ENCODE results near the gene TMEM204.

The TMEM204 gene

DNA sequence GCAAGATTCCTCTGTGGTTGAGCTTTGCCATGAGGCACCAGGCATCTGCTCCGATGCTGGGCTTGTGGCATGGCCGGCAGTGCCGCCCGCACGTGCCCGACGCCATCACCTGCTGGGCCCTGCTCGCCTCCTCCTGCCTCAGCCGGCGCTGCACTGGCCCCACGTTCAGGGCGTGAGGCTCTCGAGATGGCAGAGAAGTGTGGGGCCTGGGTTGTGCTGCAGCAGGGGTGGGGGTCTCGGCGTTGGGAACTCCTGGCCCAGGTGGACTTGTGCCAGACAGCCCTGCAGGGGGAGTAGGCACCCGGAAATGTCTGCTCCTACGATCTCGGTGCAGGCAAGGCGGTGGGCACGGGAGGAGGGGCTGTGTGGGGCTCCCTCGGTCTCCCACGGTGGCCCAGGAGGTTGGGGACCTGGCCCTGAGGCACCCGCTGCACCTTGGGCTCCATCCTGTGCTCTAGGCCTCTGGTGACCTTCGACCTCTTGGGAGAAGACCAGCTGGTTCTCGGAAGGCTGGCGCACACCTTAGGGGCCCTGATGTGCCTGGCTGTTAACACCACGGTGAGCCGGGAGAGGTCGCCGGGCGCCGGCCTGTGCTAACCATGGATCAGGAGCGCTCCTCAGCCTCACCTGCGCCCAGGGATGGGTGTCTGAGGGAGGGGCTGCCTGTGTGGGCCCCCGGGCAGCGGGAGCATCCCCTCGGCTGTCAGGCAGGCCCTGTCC lies 26.8 kb upstream of the TMEM204 start:
- no peak for TF ChIP-seq ZBTB7A (IDR thresholded peaks at IDR 0.05; ENCODE audit: low read depth)
- no peak for TF ChIP-seq TAF1 (IDR thresholded peaks at IDR 0.05; ENCODE audit: low read depth)
- no peak for TF ChIP-seq EP300 (IDR thresholded peaks at IDR 0.05; ENCODE audit: borderline replicate concordance)
- no peak for TF ChIP-seq NFIC (IDR thresholded peaks at IDR 0.05)
- no peak for TF ChIP-seq RAD21 (IDR thresholded peaks at IDR 0.05; ENCODE audit: low read depth)
- TF ChIP-seq YY1 (IDR thresholded peaks at IDR 0.05; ENCODE audit: low read depth), result no peak
- TF ChIP-seq TCF12 (IDR thresholded peaks at IDR 0.05; ENCODE audit: low read depth), result no peak
- TF ChIP-seq FOXM1 (IDR thresholded peaks at IDR 0.05; ENCODE audit: borderline replicate concordance, low read depth), result no peak
- TF ChIP-seq, protein P1, sequence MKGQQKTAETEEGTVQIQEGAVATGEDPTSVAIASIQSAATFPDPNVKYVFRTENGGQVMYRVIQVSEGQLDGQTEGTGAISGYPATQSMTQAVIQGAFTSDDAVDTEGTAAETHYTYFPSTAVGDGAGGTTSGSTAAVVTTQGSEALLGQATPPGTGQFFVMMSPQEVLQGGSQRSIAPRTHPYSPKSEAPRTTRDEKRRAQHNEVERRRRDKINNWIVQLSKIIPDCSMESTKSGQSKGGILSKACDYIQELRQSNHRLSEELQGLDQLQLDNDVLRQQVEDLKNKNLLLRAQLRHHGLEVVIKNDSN (IDR thresholded peaks at IDR 0.05), result no peak
- no peak for TF ChIP-seq EGR1 (IDR thresholded peaks at IDR 0.05)
- no peak for TF ChIP-seq TEAD4 (IDR thresholded peaks at IDR 0.05)
- TF ChIP-seq CEBPB (IDR thresholded peaks at IDR 0.05), result no peak
- TF ChIP-seq, protein P2, sequence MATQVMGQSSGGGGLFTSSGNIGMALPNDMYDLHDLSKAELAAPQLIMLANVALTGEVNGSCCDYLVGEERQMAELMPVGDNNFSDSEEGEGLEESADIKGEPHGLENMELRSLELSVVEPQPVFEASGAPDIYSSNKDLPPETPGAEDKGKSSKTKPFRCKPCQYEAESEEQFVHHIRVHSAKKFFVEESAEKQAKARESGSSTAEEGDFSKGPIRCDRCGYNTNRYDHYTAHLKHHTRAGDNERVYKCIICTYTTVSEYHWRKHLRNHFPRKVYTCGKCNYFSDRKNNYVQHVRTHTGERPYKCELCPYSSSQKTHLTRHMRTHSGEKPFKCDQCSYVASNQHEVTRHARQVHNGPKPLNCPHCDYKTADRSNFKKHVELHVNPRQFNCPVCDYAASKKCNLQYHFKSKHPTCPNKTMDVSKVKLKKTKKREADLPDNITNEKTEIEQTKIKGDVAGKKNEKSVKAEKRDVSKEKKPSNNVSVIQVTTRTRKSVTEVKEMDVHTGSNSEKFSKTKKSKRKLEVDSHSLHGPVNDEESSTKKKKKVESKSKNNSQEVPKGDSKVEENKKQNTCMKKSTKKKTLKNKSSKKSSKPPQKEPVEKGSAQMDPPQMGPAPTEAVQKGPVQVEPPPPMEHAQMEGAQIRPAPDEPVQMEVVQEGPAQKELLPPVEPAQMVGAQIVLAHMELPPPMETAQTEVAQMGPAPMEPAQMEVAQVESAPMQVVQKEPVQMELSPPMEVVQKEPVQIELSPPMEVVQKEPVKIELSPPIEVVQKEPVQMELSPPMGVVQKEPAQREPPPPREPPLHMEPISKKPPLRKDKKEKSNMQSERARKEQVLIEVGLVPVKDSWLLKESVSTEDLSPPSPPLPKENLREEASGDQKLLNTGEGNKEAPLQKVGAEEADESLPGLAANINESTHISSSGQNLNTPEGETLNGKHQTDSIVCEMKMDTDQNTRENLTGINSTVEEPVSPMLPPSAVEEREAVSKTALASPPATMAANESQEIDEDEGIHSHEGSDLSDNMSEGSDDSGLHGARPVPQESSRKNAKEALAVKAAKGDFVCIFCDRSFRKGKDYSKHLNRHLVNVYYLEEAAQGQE (IDR thresholded peaks at IDR 0.05; ENCODE audit: low read depth), result no peak
- TF ChIP-seq, protein P3, sequence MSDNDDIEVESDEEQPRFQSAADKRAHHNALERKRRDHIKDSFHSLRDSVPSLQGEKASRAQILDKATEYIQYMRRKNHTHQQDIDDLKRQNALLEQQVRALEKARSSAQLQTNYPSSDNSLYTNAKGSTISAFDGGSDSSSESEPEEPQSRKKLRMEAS (IDR thresholded peaks at IDR 0.05), result no peak
- no peak for TF ChIP-seq CREB1 (IDR thresholded peaks at IDR 0.05; ENCODE audit: low read depth)

DNA sequence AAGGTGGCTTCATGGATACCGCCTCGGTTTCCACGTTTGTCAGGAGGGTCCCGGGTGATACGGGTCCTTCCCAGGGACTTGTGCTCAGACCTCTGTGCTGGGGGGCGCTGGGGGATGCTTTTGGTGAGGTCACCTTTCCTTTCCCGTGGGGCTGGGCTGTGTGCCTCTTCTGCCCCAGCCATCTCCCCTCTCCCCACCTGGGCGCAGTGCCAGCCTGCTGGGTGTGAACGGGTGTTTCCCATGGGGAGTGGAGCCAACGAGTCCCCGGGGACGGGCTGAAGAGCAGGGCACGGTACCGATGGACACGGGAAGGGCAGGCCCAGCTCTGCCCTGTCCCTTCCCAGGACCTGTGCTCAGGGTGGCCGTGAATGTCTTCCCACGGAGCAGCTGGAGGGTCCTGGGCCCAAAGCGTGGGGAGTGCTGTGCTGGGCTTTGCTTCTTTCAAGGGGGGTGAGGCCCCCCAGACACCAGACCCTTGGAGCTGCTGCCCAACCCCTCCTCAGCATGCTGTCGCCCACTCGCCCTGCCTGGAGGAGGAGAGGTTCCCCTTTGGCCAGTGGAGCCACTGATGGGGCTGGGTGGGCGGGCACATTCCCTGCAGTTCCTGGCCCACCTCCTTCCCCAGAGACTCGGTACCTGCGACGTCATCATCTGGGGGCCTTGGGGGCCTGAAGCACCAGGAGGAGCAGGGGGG lies 24.8 kb upstream of the TMEM204 start:
- TF ChIP-seq, protein P3 (IDR thresholded peaks at IDR 0.05), result no peak
- no peak for TF ChIP-seq RAD21 (IDR thresholded peaks at IDR 0.05; ENCODE audit: low read depth)
- no peak for TF ChIP-seq NFIC (IDR thresholded peaks at IDR 0.05)
- TF ChIP-seq, protein P1 (IDR thresholded peaks at IDR 0.05), result no peak
- TF ChIP-seq ZBTB7A (IDR thresholded peaks at IDR 0.05; ENCODE audit: low read depth), result no peak
- TF ChIP-seq, protein P2 (IDR thresholded peaks at IDR 0.05; ENCODE audit: low read depth), result no peak
- TF ChIP-seq CREB1 (IDR thresholded peaks at IDR 0.05; ENCODE audit: low read depth), result no peak
- no peak for TF ChIP-seq CEBPB (IDR thresholded peaks at IDR 0.05)
- no peak for TF ChIP-seq FOXM1 (IDR thresholded peaks at IDR 0.05; ENCODE audit: borderline replicate concordance, low read depth)
- no peak for TF ChIP-seq EP300 (IDR thresholded peaks at IDR 0.05; ENCODE audit: borderline replicate concordance)
- no peak for TF ChIP-seq TEAD4 (IDR thresholded peaks at IDR 0.05)
- no peak for TF ChIP-seq YY1 (IDR thresholded peaks at IDR 0.05; ENCODE audit: low read depth)
- no peak for TF ChIP-seq EGR1 (IDR thresholded peaks at IDR 0.05)
- TF ChIP-seq TAF1 (IDR thresholded peaks at IDR 0.05; ENCODE audit: low read depth), result no peak
- TF ChIP-seq TCF12 (IDR thresholded peaks at IDR 0.05; ENCODE audit: low read depth), result no peak

DNA sequence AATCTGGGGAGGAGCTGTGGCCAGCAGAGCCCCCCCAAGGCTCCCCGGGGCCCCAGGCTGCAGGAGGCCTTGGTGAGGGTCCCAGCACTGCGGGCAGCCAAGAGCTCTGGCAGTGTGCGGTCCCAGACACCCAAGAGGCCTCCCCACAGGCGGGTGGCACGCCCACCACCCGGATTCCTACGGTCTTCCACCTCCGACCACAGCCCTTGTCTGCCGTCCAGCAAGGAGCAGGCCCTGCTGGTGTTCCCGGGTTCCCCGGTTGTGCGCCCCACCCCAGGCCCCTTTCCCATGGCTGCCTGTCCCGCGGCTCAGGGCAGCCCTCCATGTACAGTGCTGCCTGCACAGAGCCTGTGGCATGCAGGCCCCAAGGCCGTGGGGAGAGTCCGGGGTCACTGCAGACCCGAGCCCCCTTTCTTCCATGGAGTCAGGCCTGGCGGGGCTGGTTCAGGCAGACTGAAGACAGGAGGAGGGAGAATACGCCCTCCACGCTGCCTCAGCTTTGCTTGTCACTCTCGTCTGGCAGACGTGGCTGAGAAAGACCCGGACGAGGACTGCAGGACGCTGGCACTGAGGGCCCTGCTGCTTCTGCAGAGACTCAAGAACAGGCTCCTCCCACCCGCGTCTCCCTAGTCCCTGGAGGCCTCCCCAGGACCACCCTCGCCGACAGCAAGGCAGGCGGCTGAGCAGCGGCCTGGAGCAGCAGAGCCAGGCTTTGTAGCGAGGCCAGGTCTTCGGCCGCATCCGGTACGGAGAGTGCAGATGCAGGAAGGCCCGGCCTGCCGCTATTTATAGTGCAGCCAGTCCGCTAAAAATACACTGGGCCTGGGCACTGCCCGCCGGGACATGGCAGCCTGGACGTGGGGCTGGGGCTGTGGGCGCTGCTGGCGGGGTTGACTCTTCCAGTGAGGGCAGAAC lies 23.9 kb upstream of the TMEM204 start:
- TF ChIP-seq FOXM1 (IDR thresholded peaks at IDR 0.05; ENCODE audit: borderline replicate concordance, low read depth), result no peak
- TF ChIP-seq, protein P2 (IDR thresholded peaks at IDR 0.05; ENCODE audit: low read depth), result no peak

Measured in Ishikawa (cell line).